Measurements from ENCODE around the gene CAB39L. TPM values are rescaled to one million over a fixed set of nuclear protein-coding genes. Genes with fewer than 3 reads are reported as not detected.
A peak's percentile ranks its signal among the peaks of the same experiment; 100 is the strongest.

CAB39L gene
- total RNA-seq = 100 to 1,000 TPM in 3 of 4 donors, 10 to 100 TPM in 1; 84.2 to 131 (median 114) TPM

- peak; percentile 99 for ATAC-seq
- Histone ChIP-seq H3K27ac (peak within 1 kb of the TSS; percentile 93 to 97 (median 95)), H3K4me3 (peak within 1 kb of the TSS; percentile 73 to 83), H3K27me3 (no peaks in the 10 kb centered on the region), H3K9me3 (no peaks in the 10 kb centered on the region), H3K36me3 (no peaks in the 10 kb centered on the region), H3K4me1 (peaks cover 0 to 52% (median 3%) of the 10 kb centered on the region in 3 donors)
- TF ChIP-seq POLR2A (IDR thresholded peaks at IDR 0.05) = peak; percentile 74 to 77
- peak; percentile 87 for TF ChIP-seq POLR2AphosphoS5 (IDR thresholded peaks at IDR 0.05)
- peak in 3 of 4 experiments; percentile 53 to 55 (median 54) for TF ChIP-seq CTCF (IDR thresholded peaks at IDR 0.05)
- no peak for TF ChIP-seq EP300 (IDR thresholded peaks at IDR 0.05)
- WGBS, 2 donors (ENCODE audit: low coverage in 1 of 2) = 0% methylated on average over 4 to 7 of the region's 53 CpGs
These were observed at the start of gene CAB39L, which contains the start of gene SETDB2 for GRCh38 chr13:49443704-49444523. TSS of gene CAB39L (minus strand) at chr13:49444064. CDS start at chr13:49382910, 61,154 bp downstream. TSS of gene SETDB2 (plus strand) at chr13:49444274. CDS start at chr13:49451894, 7,620 bp downstream.

- Histone ChIP-seq H3K27ac (no peak overlapping the region), H3K36me3 (peaks cover 0 to 71% of the 10 kb centered on the region in 2 donors), H3K4me3 (no peak overlapping the region), H3K9me3 (no peaks in the 10 kb centered on the region), H3K27me3 (no peaks in the 10 kb centered on the region), H3K4me1 (no peaks in the 10 kb centered on the region)
- TF ChIP-seq POLR2A (IDR thresholded peaks at IDR 0.05) (no peak), POLR2AphosphoS5 (IDR thresholded peaks at IDR 0.05) (no peak), EP300 (IDR thresholded peaks at IDR 0.05) (no peak), CTCF (IDR thresholded peaks at IDR 0.05) (no peak)
- no peak for ATAC-seq
- 96% methylated on average over 2 of the region's 2 CpGs for WGBS, 2 donors (ENCODE audit: low coverage in 1 of 2)
These were observed 44.7 kb upstream of the CAB39L start for GRCh38 chr13:49488563-49488962.

GRCh38 chr13:49481788-49482187, 37.9 kb upstream of the CAB39L start:
- Histone ChIP-seq H3K9me3 (no peaks in the 10 kb centered on the region), H3K4me1 (no peaks in the 10 kb centered on the region), H3K27me3 (no peaks in the 10 kb centered on the region), H3K27ac (no peak overlapping the region), H3K4me3 (no peak overlapping the region), H3K36me3 (peaks cover 0 to 80% of the 10 kb centered on the region in 2 donors)
- 72 to 88% methylated on average over 4 to 5 of the region's 5 CpGs for WGBS, 2 donors (ENCODE audit: low coverage in 1 of 2)
- no peak for TF ChIP-seq CTCF (IDR thresholded peaks at IDR 0.05)
- TF ChIP-seq POLR2AphosphoS5 (IDR thresholded peaks at IDR 0.05) = no peak
- no peak for TF ChIP-seq POLR2A (IDR thresholded peaks at IDR 0.05)
- no peak for ATAC-seq

DNA sequence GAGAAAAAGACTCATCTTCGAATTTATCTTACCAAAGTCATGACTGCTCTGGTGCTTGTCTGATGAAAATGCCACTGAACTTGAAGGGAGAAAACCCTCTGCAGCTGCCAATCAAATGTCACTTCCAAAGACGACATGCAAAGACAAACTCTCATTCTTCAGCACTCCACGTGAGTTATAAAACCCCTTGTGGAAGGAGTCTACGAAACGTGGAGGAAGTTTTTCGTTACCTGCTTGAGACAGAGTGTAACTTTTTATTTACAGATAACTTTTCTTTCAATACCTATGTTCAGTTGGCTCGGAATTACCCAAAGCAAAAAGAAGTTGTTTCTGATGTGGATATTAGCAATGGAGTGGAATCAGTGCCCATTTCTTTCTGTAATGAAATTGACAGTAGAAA, 32.7 kb upstream of the CAB39L start:
- 87 to 90% methylated on average over 7 of the region's 7 CpGs for WGBS, 2 donors (ENCODE audit: low coverage in 1 of 2)
- ATAC-seq = no peak
- no peak overlapping the region for H3K27ac ChIP-seq
- H3K4me1 ChIP-seq = no peaks in the 10 kb centered on the region
- no peak overlapping the region for H3K4me3 ChIP-seq
- no peaks in the 10 kb centered on the region for H3K27me3 ChIP-seq
- no peaks in the 10 kb centered on the region for H3K9me3 ChIP-seq
- TF ChIP-seq POLR2A (IDR thresholded peaks at IDR 0.05) (no peak), POLR2AphosphoS5 (IDR thresholded peaks at IDR 0.05) (no peak), CTCF (IDR thresholded peaks at IDR 0.05) (no peak), EP300 (IDR thresholded peaks at IDR 0.05) (no peak)
- H3K36me3 ChIP-seq = peaks cover 0 to 87% of the 10 kb centered on the region in 2 donors

GRCh38 chr13:49472186-49472585, 28.3 kb upstream of the CAB39L start:
- ATAC-seq = no peak

More at GRCh38 chr13:49472186-49472585, 28.3 kb upstream of the CAB39L start:
- WGBS, 2 donors (ENCODE audit: low coverage in 1 of 2) = 38 to 70% methylated on average over 1 of the region's 1 CpG
- H3K27ac ChIP-seq = no peak overlapping the region
- H3K4me3 ChIP-seq = no peak overlapping the region
- TF ChIP-seq POLR2AphosphoS5 (IDR thresholded peaks at IDR 0.05) (no peak), CTCF (IDR thresholded peaks at IDR 0.05) (no peak)
- H3K9me3 ChIP-seq = no peaks in the 10 kb centered on the region
- H3K4me1 ChIP-seq = no peaks in the 10 kb centered on the region
- H3K27me3 ChIP-seq = no peaks in the 10 kb centered on the region
- peaks cover 0 to 88% of the 10 kb centered on the region in 2 donors for H3K36me3 ChIP-seq
